Muscle of back (tissue), 13 donors: Measurements from ENCODE around the gene P2RX1. TPM values are rescaled to one million over a fixed set of nuclear protein-coding genes. Genes with fewer than 3 reads are reported as not detected.

Experiments
- DNase-seq, 3 donors: peaks; one replicate each; pipeline versions ENCODE4 v3.0.0 to v3.0.0-alpha.2; 2013
- long read RNA-seq, 9 donors: transcript quantifications; one replicate each; lab custom pipeline, GENCODE V29; 2026
- polyA plus RNA-seq, 10 donors: library from polyadenylated mRNA; unstranded; fragments of 120-200 nt; gene quantifications; one replicate each; pipeline ENCODE4 v1.2.1, GENCODE V29; 2013; ENCODE audit not compliant: insufficient read length in 10 of 10

P2RX1 gene
- 1 to 10 TPM; 1.6 to 4.5 (median 2.5) TPM for polyA plus RNA-seq
- long read RNA-seq, donor 1 = 0 reads
- long read RNA-seq, donor 2 = 0 reads
- long read RNA-seq, donor 3 = 0 reads
- long read RNA-seq, donor 4, partial matches to known transcripts = 0 of 1 reads
- long read RNA-seq, donor 4, other reads (novel, unspliced or antisense) = 0 of 1 reads
- long read RNA-seq, donor 5 = 0 reads
- long read RNA-seq, donor 6 = 0 reads
- long read RNA-seq, donor 7 = 0 reads
- long read RNA-seq, donor 8 = 0 reads
- long read RNA-seq, donor 9 = 0 reads

DNA sequence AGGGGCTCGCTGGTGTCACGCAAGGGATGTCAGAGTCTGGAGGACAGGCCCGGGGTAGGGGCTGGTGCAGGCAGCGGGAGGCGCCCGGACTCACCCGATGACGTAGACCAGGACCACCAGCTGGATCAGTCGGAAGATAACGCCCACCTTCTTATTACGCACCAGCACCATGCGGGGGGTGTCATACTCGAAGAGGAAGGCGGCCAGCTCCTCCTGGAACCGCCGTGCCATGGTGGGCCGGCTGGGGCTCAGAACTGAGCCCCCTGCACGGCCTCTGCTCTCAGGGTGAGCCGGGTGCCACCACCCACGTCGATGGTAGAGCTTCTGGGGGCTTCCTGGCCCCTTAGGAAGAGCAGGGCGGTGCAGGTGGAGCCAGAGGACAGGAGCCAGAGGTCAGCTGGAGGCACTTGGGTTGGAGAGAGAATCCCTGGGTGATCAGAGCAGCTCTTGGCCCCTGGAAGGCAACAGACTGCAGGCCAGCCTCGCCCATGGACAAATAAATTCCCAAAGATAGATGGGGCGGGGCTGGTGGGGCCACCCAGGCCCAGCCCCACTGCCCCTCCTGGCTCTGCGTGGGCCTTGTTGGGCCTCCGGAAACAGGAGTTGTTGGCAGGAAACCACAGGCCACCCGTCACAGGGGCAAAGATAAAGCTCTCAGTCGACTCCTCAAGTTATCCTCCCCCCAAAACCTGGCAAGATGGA is at the start of gene P2RX1:
Gene P2RX1, minus strand, starts transcription at position 471 of the 702 bp plus-strand sequence. Its CDS starts 240 bp downstream, at position 231.
- DNase-seq = no peak

DNA sequence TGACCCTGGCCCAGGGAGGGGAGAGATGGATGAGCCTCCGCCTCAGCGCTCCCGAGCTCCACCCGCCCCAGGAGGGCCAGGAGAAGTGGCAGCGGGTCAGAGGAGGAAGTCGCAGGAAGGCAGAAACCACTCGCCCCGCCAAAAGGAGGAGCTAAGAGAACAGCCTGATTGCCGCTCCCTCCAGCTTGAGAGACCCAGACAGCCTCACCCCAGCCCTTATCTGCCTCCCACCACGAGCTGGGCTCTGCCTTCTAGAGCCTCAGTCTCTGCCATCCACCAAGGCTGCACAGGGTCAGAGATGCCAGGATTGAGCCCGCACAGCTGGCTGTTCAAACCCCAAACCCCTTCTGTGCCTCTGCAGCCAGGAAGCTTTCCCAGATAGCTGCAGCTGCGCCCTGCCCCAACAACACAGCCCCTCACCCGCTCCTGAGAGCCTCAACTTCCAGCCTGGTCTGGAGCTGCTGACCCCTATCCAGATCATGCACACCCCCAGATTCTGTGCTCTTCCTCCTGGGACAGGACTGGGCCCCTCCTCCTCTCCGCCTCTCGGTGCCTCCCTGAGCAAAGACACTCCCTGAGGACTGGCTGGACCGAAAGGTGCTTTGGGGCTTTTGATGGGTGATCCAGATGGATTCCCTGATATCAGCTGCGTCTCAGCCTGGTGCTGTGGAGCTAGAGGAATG is 49.0 kb upstream of the P2RX1 start:
- no peak for DNase-seq

DNA sequence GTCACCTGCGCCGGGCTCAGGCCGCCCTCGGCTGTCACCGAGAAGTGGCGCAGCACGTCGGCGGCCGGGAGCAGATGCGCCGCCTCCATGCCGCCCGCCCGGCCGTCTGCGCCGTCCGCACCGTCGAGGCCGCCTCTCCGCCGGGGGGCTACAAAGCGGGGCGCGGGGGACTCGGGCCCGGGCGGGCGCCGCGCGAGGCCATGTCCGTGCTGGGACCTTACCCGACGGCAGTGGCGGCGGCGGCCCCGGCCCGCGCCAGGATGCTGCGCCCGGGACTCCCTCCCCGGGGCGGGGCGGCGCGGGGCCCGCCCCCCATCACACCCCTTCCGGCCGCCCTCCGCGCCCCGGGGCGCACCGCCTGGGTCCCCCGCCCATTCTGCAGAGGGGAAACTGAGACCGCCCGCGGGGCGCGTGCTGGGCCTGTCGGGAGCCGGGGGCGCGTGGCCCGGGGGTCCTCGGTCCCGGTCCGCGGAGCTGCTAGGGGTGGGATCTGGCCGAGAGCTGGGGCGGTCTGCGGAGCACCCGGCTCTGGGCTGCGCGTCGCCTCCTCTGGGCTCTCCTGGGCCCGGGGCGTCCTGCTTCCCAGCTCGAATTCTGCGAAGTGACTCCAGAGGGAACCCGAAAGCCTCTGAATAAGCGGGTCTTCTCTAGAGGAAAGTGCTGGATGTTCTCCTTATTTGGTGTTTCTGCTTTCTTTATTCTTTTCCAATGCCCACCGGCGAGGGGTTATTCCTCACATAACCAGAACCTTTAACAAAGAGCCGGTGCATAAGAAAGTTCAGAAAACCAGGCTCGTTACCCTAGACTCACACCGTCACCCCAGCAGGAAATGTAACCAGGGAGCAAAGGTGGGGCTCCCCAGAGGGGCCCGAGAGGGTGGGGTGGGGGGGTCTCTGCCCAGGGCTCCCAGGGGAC is 48.2 kb upstream of the P2RX1 start, which contains the start of gene ATP2A3:
Gene ATP2A3, minus strand, starts transcription at position 235 of the 915 bp plus-strand sequence. Its CDS starts 146 bp downstream, at position 89.
- DNase-seq = peak in 1 of 3 donors; percentile 64

DNA sequence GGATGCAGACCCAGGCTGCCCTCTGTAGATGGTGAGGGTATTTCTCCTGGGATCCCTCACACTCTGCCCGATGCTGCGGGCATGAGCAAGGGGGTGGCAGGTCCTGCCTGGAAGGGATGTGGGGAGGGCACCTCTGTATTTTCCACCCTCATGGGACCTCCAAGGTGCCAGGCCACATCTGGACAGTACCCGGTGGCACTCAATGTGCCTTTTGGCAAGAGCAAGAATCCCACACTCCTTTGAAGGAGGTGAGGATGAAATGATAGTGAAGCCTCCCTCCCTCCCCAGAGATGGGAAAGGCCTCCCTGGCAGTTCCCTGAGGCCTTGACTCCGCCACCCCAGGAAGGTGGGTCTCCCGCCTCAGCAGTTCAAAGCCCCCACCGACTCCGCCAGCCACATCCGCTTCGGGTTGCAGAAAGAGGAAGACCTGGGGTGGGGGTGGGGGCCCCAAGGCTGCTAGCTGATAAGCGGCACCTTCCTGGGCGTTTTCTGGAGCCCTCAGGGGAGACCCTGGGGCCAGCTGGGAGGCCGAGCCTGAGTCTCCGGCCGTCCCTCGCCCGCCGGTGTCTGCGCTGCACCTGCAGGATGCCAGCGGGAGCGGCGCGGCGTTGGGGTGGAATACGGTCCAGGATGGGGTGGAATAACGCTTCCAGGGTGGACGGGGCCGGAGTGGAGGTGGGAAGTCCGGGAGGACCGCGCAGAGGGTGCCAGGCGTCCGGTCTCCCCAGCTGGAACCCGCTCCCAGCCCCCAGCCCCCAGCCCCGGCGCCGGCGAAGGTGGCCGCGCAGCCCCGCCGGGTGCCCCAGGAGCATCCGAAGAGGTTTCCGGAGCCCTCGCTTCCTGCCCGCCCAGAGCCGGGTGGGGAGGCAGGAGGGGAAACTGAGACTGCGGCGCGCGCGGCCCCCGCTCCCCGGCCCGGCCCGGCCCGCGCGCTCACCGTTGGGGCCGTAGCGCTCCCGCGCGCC is 47.3 kb upstream of the P2RX1 start:
- DNase-seq = no peak

DNA sequence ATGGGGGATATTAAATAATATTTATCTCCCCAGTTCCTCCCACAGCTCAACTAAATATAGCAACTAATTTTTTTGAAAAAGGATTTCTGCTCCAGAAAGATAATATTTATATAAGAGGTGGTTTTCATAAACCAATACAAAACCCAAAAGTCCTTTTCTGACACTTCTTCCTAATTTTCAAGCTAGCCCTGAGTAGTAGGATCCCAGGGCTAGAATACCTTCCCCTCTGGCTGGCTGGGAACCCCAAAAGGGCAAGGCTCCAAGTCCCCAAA is 46.6 kb upstream of the P2RX1 start:
- no peak for DNase-seq

DNA sequence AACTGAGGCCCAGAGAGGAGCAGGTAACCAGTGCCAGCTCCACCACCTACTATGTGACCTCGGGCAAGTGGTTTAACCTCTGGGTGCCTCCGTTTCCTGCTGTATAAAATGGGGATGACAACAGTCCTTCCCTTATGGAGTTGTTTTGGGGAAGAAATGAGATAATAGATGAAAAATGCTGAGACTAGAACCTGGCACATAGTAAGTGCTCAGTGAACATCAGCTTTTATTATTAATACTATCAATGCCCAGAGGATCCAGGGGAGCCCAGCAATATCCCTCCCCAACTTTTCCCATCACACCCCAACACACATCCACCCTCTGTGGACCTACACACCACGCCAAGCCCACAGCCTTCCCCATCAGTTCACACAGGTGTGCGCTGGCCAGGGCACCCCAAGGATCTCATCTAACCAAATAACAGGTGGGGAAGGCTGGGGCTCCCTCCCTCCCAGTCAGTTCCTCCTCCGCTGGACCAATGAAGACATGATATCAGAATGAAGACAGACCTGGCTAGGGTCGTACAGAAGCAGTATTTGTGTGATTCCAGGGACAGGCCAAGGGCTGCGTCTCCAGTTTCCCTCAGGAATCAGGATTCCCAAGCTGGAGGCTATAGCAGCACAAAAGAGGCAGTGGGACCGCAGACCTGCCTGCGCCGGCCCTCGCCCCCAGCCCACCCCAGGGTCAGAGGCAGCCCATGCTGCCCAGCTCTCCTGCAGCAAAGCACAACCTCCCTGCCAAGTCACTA is 46.1 kb upstream of the P2RX1 start:
- DNase-seq = no peak

DNA sequence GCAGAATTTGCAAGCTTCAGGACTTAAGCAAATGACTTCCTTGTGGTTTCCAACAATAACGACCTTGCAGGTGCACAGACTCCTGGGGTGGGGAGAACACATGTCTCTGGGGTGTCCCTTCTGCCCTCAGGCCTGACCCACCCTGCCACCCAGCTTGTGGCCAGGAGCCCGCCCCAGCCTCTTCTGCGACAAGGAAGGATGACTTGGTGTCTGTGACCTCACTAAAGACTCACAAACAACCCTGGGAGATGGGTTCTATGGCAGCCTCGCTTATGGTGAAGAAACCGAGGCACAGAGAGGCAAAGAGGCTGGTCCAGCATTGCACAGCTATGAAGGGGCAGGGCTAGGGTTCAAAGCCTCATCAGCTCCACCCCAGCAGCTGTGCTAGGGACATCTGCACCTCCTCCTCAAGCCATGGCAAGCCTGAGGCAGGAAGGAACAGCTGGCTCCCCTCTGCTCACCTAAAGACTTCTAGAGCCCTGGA is 45.3 kb upstream of the P2RX1 start:
- DNase-seq = no peak

DNA sequence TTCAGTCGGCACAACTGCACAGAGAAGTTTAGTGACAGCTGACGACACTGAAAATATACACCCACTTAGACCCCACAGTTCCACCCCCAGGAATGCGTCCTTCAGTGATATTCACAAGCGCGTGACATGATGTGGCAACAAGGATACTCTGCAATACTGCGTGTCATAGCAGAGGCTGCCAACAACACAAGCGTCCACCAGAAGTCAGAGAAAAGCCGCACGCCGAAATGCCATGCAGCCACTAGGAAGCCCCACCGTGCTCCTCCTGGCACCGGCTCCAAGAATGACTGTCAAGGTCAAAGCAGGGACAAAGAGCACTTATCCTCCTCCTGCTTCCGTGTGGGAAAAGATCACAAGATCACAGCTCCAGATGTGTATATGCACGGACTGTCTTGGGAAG is 44.5 kb upstream of the P2RX1 start:
- DNase-seq = no peak

DNA sequence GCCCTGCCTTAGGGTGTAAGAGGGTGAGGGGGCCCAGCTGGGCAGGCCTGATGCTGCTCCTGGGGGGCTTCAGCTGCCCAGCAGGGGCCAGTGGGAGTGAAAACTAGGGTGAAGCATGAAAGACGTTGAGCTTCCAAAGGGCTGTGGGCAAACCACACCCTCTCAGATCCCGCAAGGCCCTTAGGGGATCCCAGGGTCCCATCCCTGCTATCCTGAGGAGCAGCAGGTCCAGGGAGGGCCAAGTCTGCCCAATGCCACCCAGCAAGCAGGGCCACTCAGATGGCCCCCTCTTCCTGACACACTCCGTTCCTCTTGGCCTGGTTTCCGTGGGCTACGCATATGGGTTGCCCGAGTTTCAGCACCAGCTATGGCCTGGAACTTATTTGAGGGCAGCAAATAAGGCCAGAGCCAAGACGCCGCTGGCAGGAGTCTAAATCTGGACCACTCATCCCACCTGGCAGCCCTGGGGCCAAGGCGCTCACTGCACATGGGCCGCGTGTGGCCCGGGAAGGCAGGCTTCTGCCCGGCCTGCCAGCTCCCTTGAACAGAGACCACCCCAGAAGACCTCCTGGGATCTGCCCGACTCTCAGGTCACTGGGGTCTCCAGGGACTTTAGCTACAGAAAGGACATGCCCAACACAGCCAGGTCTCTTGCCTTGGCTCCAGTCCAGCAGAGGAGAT is 43.8 kb upstream of the P2RX1 start:
- no peak for DNase-seq

DNA sequence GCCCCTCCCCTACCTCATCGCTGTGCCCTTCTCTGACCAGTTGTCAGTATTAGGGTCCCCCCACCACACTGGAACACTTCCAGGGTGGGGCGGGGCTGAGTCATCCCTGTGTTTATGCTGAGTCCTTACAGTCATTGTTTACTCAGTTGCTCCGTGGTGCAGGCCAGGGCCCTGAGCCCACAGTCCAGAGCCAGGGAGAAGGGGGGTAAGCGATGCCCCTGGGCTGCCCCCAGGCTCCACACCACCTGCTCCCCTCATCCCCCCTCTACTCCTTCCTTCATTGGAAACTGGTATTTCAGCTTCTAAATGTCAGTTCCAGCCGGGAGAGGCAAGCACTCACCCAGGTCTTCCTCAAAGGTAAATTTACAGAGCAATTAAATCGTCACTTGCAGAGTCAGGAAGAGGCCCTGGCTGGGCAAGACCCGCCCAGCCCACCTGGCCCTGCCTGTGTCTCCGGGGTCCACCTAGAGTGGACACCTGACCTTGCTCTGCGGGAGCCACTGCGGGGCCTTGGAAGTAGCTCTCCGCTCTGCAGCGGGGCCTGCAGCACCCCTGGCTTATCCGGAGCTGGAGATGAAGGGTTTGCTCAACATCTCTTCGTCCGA is 43.1 kb upstream of the P2RX1 start:
- no peak for DNase-seq

DNA sequence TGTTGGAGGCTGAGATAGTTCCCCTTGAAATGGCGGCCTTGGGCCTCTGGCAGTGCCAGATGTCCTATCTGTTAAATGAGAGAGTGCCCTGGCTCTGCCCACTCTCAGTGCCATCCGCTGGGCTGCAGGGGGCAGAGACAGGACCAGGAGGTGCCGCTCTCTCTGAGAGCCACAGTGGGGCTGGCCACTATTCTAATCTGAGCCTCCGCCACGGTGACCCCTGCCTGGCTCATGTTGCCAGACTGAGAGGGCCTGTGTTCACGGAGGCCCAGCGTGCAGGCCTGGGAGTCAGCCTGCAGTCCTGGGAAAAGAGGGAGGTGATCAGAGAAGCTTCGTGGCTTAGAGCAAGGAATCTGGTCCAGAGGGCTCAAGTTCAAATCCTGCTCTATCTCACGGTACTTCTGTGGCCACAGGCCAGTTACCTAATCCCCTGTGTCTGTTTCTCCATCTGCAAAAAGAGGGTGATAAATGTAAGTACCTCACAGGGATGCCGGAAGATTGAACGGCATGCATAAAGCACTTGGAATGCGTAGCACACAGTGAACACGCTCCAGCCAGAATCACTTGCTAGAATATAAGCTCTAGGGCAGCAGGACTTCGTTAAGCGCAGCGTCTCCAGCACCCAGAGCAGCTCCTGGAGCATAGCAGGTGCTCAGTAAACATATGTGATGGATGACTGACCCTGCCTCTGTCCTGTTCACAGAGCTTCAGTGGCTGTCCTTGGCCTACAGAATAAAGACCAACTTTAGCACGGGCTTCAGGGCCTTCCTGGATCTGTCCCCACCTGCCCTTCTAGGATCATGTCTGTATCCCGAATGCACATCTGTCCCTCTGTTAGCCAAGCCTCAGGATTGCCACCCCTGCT is 41.7 kb upstream of the P2RX1 start:
- DNase-seq = no peak

DNA sequence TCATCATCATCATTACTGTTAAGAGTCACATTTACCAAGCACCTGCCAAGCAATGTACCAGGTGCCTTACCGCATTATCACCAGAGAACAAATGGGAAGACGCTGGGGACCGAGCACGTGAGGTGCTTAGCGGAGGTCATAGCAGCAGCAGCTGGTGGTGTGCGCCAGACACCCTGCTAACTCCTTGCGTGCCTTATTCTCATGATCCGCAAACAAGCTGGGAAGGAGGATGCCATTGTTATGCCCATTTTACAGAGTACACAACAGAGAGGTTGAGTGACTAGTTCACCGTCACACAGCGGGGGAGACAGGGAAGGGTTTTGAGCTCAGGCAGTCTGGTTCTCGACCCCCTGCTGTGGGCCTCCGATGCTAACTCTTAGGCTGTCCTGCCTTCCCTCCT is 40.7 kb upstream of the P2RX1 start:
- DNase-seq = no peak

DNA sequence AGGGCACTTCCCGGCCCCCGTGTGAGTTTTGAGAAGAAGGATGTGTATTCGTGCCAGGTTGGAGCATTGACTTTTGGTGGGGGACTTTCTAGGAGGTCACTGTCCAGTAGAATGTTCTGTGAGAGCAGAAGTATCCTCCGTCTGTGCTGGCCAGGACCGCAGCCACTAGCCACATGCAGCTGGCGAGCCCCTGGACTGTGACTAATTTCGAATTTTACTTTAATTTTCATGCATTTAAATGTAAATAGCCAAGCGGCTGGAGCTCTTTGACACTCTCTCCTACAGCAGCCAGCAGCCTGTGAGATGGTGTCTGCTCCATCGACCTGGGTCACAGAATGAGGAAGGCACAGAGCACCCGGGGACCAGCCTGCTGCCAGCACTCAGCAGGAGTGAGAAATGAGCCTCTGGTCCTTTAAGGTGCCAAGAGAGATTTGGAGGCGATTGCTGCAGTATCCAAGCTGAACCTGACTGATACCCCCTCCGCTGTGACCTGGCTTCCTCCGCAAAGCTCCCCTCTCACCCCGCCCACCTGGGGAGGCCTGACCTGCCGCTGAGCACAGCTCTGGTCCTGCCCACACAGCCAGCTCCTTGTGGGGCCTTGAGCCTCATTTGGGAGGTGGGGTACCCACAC is 40.2 kb upstream of the P2RX1 start:
- no peak for DNase-seq

DNA sequence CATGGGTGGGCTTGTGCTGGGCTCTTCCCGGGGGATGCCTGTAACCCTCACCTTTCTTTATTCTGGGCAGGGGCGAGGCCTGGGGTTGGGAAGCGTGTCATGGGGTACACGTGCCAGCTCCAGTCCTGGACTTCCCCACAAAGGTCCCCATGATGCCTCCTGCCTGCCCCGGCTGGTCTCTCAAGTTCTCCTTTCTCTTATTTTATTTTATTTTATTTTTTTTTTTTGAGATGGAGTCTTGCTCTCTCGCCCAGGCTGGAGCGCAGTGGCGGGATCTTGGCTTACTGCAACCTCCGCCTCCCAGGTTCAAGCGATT is 39.4 kb upstream of the P2RX1 start:
- no peak for DNase-seq

DNA sequence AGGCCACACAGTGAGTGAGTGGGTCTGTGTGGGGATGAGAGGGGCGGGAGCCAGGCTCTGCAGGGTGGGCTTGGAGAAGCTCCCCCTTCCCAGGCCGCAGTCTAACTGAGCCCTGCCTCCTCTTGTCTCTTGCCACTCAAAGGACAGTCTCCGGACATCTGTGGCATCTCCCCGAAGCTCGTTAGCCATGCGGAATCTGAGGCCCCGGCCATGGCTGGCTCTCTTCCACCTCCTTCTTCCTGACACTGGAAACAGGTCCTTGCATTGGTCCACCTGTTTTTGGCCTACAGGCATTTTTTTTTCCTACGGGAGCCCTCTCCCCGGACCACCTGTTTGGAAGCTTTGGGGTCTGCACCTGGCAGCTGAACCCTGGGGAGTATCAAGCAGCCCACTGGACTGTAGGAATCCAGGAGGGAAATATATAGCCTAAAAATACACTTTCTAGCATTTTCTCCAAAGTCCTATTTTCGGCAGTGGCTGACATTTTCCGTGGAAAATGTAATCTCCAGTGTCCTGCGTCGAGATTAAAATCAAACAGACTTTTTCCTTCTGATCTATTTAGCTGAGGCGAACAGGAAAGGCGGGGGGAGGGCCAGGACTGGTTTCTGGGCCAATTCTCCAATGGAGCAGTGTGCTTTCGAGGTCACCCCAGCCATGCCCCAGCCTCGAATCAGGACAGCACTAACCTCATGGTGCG is 38.9 kb upstream of the P2RX1 start:
- no peak for DNase-seq

DNA sequence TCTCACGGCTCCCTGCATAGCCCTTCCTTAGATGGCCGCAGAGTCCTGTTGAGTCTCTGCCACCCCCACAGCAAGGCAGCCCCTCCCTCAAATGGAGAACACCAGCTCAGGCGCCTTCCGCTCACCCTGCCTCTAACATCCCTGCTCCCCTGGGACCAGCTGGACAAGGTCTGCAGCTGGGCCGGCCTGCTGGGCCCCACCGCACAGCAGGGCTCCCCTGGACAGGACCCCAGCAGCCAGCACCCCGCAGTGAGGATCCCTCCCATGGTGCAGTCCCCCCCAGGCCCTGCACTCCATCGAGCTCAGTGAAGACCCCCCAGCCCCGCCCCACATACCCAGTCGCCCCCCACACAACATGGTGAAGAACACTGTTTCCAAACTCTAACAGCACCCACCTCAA is 37.8 kb upstream of the P2RX1 start:
- DNase-seq = no peak

DNA sequence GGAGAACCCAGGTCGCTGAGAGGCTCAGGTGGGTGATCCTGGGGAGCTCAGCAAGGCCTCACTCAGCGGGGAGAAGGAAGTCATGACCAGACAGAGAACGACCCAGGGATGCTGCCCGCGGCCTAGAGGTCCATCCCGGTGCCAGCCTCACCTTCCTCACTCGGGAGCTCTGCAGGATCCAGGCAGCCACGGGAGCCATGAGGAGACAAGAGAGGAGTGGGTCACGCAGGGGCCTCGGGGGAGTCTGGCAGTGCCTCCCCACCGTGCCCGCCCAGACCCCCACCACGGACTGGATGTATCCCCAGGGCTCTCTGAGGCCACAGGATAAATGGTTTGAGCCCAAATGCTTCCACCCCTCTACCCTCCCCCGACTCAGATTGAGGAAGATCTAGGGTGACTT is 37.3 kb upstream of the P2RX1 start:
- no peak for DNase-seq
